NCI-H2171 treated with DMSO at 0.1 percent for 48 hours (cell line): ENCODE results near the gene GRAMD1B.

Source experiments
- DNase-seq: peaks from one replicate; lab custom pipeline; 2025; lab: John Stamatoyannopoulos, UW

Gene GRAMD1B

GRCh38 chr11:123532131-123532530 lies 102.1 kb downstream of the GRAMD1B start:
- DNase-seq: no peak

GRCh38 chr11:123535401-123535800 lies 105.3 kb downstream of the GRAMD1B start:
- no peak for DNase-seq

GRCh38 chr11:123536690-123537437 lies 106.8 kb downstream of the GRAMD1B start:
- no peak for DNase-seq

GRCh38 chr11:123537726-123538125 lies 107.7 kb downstream of the GRAMD1B start:
- no peak for DNase-seq

GRCh38 chr11:123543797-123544196 lies 113.7 kb downstream of the GRAMD1B start:
- no peak for DNase-seq

GRCh38 chr11:123544631-123545375 lies 114.7 kb downstream of the GRAMD1B start:
- no peak for DNase-seq

- no peak for DNase-seq
Measured at GRCh38 chr11:123545726-123546270, 115.7 kb downstream of the GRAMD1B start.

- no peak for DNase-seq
Measured at GRCh38 chr11:123546515-123546914, 116.4 kb downstream of the GRAMD1B start.

- no peak for DNase-seq
Measured at GRCh38 chr11:123547180-123547579, 117.1 kb downstream of the GRAMD1B start.

- no peak for DNase-seq
Measured at GRCh38 chr11:123548774-123549173, 118.7 kb downstream of the GRAMD1B start.

GRCh38 chr11:123549926-123550917 lies 120.2 kb downstream of the GRAMD1B start:
- no peak for DNase-seq

- DNase-seq: no peak
Measured at GRCh38 chr11:123551079-123551478, 121.0 kb downstream of the GRAMD1B start.

- DNase-seq: no peak
Measured at GRCh38 chr11:123556633-123557032, 126.6 kb downstream of the GRAMD1B start.

- DNase-seq: peak; percentile 3
Measured at GRCh38 chr11:123558536-123559315, 128.7 kb downstream of the GRAMD1B start.

- DNase-seq: peak; percentile 39
Measured at GRCh38 chr11:123559523-123559955, 129.5 kb downstream of the GRAMD1B start.

- DNase-seq: peak; percentile 80
Measured at GRCh38 chr11:123560006-123560405, 129.9 kb downstream of the GRAMD1B start.

- no peak for DNase-seq
Measured at GRCh38 chr11:123561431-123561800, 131.3 kb downstream of the GRAMD1B start.

- DNase-seq: no peak
Measured at GRCh38 chr11:123562158-123562557, 132.1 kb downstream of the GRAMD1B start.

- no peak for DNase-seq
Measured at GRCh38 chr11:123562829-123563228, 132.8 kb downstream of the GRAMD1B start.

- no peak for DNase-seq
Measured at GRCh38 chr11:123564221-123564620, 134.2 kb downstream of the GRAMD1B start.

- no peak for DNase-seq
Measured at GRCh38 chr11:123566852-123567251, 136.8 kb downstream of the GRAMD1B start.
